Large intestine (tissue), 3 donors: ENCODE data around the gene SIPA1L3. TPM values are rescaled to one million over a fixed set of nuclear protein-coding genes. Genes with fewer than 3 reads are reported as not detected.

Experiments
- DNase-seq, 2 donors: peaks; one replicate each; pipeline versions ENCODE4 v3.0.0 to v3.0.0-alpha.2; 2013
- H3K27ac ChIP-seq: one replicate; pipeline ENCODE4 v1.5.1; 2013; ENCODE audit warnings: low read length
- H3K27me3 ChIP-seq: 2 replicates; pipeline ENCODE4 v1.6.1; 2013; ENCODE audit warnings: low read length; ENCODE audit not compliant: control insufficient read depth, insufficient read depth
- H3K36me3 ChIP-seq: 2 replicates; pipeline ENCODE4 v1.6.1; 2013; ENCODE audit warnings: low read length; ENCODE audit not compliant: control insufficient read depth, insufficient read depth
- H3K4me1 ChIP-seq: one replicate; pipeline ENCODE4 v1.6.1; 2013; ENCODE audit warnings: low read length; ENCODE audit not compliant: control insufficient read depth, insufficient read depth
- H3K4me3 ChIP-seq: one replicate; pipeline ENCODE4 v1.5.1; 2013; ENCODE audit warnings: low read length
- H3K9me3 ChIP-seq: one replicate; pipeline ENCODE4 v1.6.1; 2013; ENCODE audit warnings: mild to moderate bottlenecking, low read depth, low read length, moderate library complexity; ENCODE audit not compliant: control insufficient read depth
- WGBS: methylation state at CpG from one replicate; pipeline ENCODE4 v1.1.5; 2013; ENCODE audit warnings: low lambda C conversion rate; ENCODE audit not compliant: insufficient coverage; 5-methylcytosine and 5-hydroxymethylcytosine counted together
- polyA plus RNA-seq: library from polyadenylated mRNA; unstranded; fragments of 120-200 nt; gene quantifications from one replicate; pipeline ENCODE4 v1.2.1, GENCODE V29; 2013

Gene SIPA1L3
- polyA plus RNA-seq, 1 donor, result 70.0 TPM

- no peak overlapping the region for H3K27ac ChIP-seq
- DNase-seq, result peak; percentile 29 to 44
- no peaks in the 10 kb centered on the region for H3K27me3 ChIP-seq
- H3K36me3 ChIP-seq, result peaks cover 72% of the 10 kb centered on the region
- WGBS, result no CpG with 5 or more reads among the region's 23 CpGs
- H3K4me1 ChIP-seq, result no peaks in the 10 kb centered on the region
- H3K4me3 ChIP-seq, result no peak overlapping the region
- peaks cover 17% of the 10 kb centered on the region for H3K9me3 ChIP-seq
Measured at GRCh38 chr19:38163419-38164290, 256.6 kb downstream of the SIPA1L3 start.

DNA sequence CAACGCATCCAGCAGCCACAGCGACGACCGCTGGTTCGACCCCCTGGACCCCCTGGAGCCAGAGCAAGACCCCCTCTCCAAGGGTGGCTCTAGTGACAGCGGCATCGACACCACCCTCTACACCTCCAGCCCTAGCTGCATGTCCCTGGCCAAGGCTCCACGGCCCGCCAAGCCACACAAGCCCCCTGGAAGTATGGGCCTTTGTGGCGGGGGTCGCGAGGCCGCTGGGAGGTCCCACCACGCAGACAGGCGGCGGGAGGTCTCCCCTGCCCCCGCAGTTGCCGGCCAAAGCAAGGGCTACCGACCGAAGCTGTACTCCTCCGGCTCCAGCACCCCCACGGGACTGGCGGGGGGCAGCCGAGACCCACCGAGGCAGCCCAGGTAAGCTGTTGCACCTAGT lies 257.5 kb downstream of the SIPA1L3 start:
- Histone ChIP-seq H3K36me3 (peaks cover 70% of the 10 kb centered on the region), H3K27me3 (no peaks in the 10 kb centered on the region), H3K27ac (no peak overlapping the region), H3K4me3 (no peak overlapping the region), H3K9me3 (peaks cover 17% of the 10 kb centered on the region), H3K4me1 (no peaks in the 10 kb centered on the region)
- DNase-seq, result no peak
- WGBS, result no CpG with 5 or more reads among the region's 25 CpGs

GRCh38 chr19:38165335-38165734 lies 258.3 kb downstream of the SIPA1L3 start:
- DNase-seq, result no peak
- H3K27ac ChIP-seq, result no peak overlapping the region
- peaks cover 75% of the 10 kb centered on the region for H3K36me3 ChIP-seq
- no peak overlapping the region for H3K4me3 ChIP-seq
- WGBS, result no CpG with 5 or more reads among the region's 6 CpGs
- no peaks in the 10 kb centered on the region for H3K27me3 ChIP-seq
- no peaks in the 10 kb centered on the region for H3K4me1 ChIP-seq
- H3K9me3 ChIP-seq, result peaks cover 16% of the 10 kb centered on the region

GRCh38 chr19:38168637-38169036 lies 261.6 kb downstream of the SIPA1L3 start:
- no peaks in the 10 kb centered on the region for H3K27me3 ChIP-seq
- H3K4me1 ChIP-seq, result peaks cover 7% of the 10 kb centered on the region
- no peak overlapping the region for H3K27ac ChIP-seq
- no CpG with 5 or more reads among the region's 4 CpGs for WGBS
- H3K9me3 ChIP-seq, result peaks cover 7% of the 10 kb centered on the region
- no peak for DNase-seq
- no peak overlapping the region for H3K4me3 ChIP-seq
- H3K36me3 ChIP-seq, result peaks cover 60% of the 10 kb centered on the region

- Histone ChIP-seq H3K27ac (no peak overlapping the region), H3K27me3 (no peaks in the 10 kb centered on the region), H3K4me3 (no peak overlapping the region), H3K36me3 (peaks cover 53% of the 10 kb centered on the region), H3K9me3 (peaks cover 4% of the 10 kb centered on the region), H3K4me1 (peaks cover 12% of the 10 kb centered on the region)
- no peak for DNase-seq
- no CpG with 5 or more reads among the region's 12 CpGs for WGBS
Measured at GRCh38 chr19:38170334-38170733, 263.3 kb downstream of the SIPA1L3 start.

GRCh38 chr19:38172001-38172400 lies 265.0 kb downstream of the SIPA1L3 start:
- no peak overlapping the region for H3K4me3 ChIP-seq
- no CpG with 5 or more reads among the region's 8 CpGs for WGBS

DNA sequence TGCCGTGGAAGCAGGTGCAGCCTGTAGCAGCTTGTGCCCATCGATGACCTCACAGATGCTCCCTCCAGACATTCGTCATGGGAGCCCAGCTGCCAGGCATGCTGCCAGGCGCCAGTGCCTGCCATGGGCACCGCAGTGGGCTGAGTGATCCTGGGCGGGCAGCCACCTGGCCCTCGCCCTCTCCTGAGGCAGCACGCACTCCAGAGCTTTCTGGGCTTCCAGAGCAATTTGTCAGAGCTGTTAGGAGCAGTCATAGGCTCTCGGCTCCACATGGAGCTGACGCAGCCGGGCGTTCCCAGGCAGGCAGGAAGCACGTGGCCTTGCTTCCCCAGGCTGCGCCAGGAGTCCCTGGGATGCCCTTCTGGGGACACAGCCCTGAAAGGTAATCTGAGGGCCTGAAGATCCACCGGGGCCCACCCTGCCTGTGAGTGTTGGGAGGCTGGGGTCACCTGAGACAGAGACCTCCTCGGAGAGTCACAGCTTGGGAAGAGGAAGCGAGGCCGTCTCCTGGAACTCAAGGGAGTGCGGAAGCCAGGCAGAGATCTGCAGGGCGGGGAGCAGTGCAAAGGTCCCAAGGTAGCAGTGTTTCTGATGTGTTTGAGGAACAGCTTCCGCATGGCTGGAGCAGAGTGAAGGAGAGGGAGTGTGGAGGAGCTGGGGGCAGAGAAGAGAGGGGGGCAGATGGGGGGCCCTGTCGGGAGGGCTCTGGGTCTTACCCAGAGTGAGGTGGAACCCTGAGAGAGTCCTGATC lies 266.5 kb downstream of the SIPA1L3 start:
- H3K4me3 ChIP-seq, result no peak overlapping the region
- H3K27me3 ChIP-seq, result no peaks in the 10 kb centered on the region

More at GRCh38 chr19:38172001-38172400, 265.0 kb downstream of the SIPA1L3 start:
- Histone ChIP-seq H3K9me3 (peaks cover 4% of the 10 kb centered on the region), H3K4me1 (peaks cover 12% of the 10 kb centered on the region), H3K27me3 (no peaks in the 10 kb centered on the region), H3K27ac (no peak overlapping the region), H3K36me3 (peaks cover 45% of the 10 kb centered on the region)
- DNase-seq, result no peak

DNA sequence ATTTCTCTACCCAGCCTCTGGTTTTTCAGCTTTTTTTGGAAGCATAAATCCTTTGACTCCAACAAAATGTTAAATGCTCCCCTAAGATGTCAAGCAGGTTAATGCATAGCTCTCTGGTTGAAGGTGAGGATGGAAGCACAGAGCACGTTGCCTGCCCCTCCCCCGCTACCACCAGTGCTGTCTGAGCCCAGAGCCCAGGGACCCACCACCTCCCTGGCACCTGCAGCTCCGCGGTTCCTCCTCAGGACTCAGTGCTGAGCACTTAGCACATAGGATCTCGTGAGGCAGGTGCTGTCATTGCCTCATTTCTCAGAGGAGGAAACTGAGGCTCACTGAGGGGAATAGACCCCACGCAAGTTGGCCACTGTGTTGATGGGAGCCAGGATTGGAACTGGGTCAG lies 268.4 kb downstream of the SIPA1L3 start:
- peaks cover 12% of the 10 kb centered on the region for H3K4me1 ChIP-seq
- DNase-seq, result no peak
- H3K9me3 ChIP-seq, result peaks cover 8% of the 10 kb centered on the region
- no peaks in the 10 kb centered on the region for H3K27me3 ChIP-seq
- H3K36me3 ChIP-seq, result peaks cover 26% of the 10 kb centered on the region
- no peak overlapping the region for H3K27ac ChIP-seq
- H3K4me3 ChIP-seq, result no peak overlapping the region
- WGBS, result no CpG with 5 or more reads among the region's 6 CpGs

More for the DNA sequence above, 266.5 kb downstream of the SIPA1L3 start:
- H3K4me1 ChIP-seq, result peaks cover 12% of the 10 kb centered on the region
- peaks cover 4% of the 10 kb centered on the region for H3K9me3 ChIP-seq
- DNase-seq, result peak; percentile 45 to 82
- peaks cover 36% of the 10 kb centered on the region for H3K36me3 ChIP-seq
- WGBS, result no CpG with 5 or more reads among the region's 22 CpGs
- peak overlapping the region; percentile 73 for H3K27ac ChIP-seq

DNA sequence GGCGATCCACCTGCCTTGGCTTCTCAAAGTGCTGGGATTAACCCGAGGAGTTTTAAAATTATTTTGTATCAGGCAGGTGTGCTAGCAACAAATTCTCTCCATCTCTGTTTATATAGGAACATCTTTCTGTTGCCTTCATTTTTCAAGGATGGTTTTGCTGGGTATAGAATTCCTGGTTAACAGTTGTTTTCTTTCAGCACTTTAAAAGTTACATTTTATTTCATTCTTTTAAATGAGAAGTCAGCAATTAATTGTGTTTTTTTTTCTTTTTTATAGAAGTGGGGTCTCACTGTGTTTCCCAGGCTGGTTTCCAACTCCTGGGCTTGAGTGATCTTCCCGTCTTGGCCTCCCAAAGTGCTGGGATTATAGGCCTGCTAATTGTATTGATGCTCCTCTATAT lies 273.1 kb downstream of the SIPA1L3 start:
- no CpG with 5 or more reads among the region's 3 CpGs for WGBS
- peaks cover 7% of the 10 kb centered on the region for H3K9me3 ChIP-seq

GRCh38 chr19:38182536-38183210 lies 275.7 kb downstream of the SIPA1L3 start:
- Histone ChIP-seq H3K27ac (no peak overlapping the region), H3K4me1 (no peaks in the 10 kb centered on the region), H3K9me3 (peaks cover 7% of the 10 kb centered on the region), H3K27me3 (no peaks in the 10 kb centered on the region), H3K36me3 (peaks cover 46% of the 10 kb centered on the region), H3K4me3 (no peak overlapping the region)
- no CpG with 5 or more reads among the region's 21 CpGs for WGBS
- no peak for DNase-seq

More for the DNA sequence above, 273.1 kb downstream of the SIPA1L3 start:
- H3K27ac ChIP-seq, result no peak overlapping the region
- H3K4me3 ChIP-seq, result no peak overlapping the region
- H3K4me1 ChIP-seq, result no peaks in the 10 kb centered on the region
- no peak for DNase-seq
- H3K27me3 ChIP-seq, result no peaks in the 10 kb centered on the region
- peaks cover 43% of the 10 kb centered on the region for H3K36me3 ChIP-seq
